ENCODE measurements around the gene RAP1A. TPM values are rescaled to one million over a fixed set of nuclear protein-coding genes. Genes with fewer than 3 reads are reported as not detected.
"Not testable (repeated sequence)": the region's sequence is repeated elsewhere in the genome, so short reads cannot be mapped to it uniquely, and the experiment has no call there.

RAP1A gene
- total RNA-seq, 4 donors from 2014 or later: 49.3 to 82.6 (median 70.8) TPM

DNA sequence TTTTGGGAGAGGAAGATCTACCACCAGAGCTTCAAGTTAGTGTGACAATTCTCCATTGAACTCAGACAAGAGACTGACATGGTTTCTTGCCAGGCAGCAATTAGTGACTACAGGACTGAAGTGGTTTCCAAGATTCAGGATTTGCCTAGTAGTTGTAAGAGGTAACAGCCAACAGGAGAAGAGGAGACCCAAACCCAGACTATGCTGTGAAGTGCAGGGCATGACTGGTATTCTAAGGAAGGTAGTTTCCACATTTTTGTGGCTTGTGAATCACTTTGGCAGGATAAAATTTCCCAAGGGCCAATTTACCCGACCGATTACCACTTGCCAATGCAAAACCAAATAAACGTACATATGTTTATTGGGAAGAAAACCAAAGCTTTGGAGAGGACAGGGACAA, 14.7 kb upstream of the RAP1A start:
- TF ChIP-seq, protein P1, sequence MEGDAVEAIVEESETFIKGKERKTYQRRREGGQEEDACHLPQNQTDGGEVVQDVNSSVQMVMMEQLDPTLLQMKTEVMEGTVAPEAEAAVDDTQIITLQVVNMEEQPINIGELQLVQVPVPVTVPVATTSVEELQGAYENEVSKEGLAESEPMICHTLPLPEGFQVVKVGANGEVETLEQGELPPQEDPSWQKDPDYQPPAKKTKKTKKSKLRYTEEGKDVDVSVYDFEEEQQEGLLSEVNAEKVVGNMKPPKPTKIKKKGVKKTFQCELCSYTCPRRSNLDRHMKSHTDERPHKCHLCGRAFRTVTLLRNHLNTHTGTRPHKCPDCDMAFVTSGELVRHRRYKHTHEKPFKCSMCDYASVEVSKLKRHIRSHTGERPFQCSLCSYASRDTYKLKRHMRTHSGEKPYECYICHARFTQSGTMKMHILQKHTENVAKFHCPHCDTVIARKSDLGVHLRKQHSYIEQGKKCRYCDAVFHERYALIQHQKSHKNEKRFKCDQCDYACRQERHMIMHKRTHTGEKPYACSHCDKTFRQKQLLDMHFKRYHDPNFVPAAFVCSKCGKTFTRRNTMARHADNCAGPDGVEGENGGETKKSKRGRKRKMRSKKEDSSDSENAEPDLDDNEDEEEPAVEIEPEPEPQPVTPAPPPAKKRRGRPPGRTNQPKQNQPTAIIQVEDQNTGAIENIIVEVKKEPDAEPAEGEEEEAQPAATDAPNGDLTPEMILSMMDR (IDR thresholded peaks at IDR 0.05): no peak
- DNase-seq (ENCODE audit: low spot score): no peak
- no peak for ATAC-seq (ENCODE audit: low FRiP score)

DNA sequence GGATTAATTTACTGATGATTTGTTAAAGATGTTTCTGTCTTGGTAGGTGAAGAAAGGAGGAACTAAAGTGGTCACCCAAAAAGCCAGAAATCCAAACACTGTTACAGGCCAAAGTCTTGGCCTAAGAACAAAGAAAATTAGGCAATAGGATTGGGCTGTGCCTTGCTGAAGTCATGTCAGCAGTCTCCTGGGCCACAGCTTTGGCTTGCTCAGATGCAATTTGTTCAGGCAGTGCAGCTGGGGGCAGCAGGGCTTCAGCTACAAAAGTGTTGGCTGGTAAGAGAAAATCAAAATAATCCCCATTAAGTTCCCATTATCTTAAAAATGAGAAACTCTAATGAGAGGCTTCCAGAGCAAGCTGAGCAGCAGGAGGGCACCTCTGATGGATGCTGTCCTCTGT, 14.0 kb upstream of the RAP1A start:
- DNase-seq (ENCODE audit: low spot score): no peak
- ATAC-seq (ENCODE audit: low FRiP score): no peak

DNA sequence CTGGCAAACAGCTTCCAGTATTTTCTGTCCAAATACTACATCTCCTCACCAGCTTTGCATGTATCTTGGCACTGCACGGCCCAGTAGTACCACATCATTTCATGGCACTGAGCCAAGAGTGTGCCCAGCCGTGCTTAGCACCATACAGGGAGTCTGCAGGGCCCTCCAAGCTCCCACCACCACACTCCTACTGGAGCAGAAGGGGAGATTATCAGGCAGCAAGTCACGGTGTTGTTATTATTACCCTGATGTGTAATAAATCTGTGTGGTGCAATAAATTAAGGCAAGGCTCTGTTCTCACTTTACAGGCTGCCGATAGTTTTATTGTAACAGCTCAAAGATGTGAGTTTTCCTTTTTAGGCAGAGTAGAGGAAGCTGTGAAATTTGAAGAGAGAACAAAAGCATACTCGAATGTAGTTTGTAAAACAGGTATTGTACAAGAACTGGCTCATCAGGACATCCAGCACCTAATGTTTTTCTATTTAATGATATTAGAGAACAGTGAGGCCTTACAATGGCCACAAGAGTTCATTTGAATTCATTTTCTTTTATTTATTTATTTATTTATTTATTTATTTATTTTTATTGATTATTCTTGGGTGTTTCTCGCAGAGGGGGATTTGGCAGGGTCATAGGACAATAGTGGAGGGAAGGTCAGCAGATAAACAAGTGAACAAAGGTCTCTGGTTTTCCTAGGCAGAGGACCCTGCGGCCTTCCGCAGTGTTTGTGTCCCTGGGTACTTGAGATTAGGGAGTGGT, 13.0 kb upstream of the RAP1A start:
- DNase-seq (ENCODE audit: low spot score); ATAC-seq (ENCODE audit: low FRiP score): not testable (repeated sequence)

More for the DNA sequence above, 14.0 kb upstream of the RAP1A start:
- TF ChIP-seq, protein P1 (IDR thresholded peaks at IDR 0.05): no peak

DNA sequence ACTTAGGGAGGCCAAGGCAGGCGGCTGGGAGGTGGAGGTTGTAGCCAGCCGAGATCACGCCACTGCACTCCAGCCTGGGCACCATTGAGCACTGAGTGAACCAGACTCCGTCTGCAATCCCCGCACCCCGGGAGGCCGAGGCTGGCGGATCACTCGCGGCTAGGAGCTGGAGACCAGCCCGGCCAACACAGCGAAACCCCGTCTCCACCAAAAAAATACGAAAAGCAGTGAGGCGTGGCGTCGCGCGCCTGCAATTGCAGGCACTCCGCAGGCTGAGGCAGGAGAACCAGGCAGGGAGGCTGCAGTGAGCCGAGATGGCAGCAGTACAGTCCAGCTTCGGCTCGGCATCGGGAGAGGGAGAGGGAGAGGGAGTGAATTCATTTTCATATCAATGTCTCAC, 11.1 kb upstream of the RAP1A start:
- not testable (repeated sequence) for DNase-seq (ENCODE audit: low spot score); ATAC-seq (ENCODE audit: low FRiP score)

DNA sequence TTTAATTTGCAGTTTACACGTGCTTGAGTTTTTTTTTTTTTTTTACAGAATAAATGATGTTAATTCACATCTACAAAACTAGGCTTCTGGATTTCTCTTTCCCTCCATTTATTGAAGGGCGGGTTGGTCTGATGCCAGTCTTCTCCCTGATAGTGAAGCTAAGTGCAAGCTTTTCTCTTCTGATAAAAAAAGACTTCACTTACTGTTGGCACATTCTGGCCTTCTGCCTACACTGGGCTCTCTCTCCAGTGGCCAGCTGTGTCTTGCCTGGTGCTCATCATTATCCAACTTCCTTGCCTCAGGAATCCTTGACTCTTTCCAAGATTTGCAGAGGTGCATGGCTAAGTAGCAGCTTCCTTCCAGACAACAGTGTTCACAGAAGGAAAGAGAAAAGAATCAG, 7.6 kb upstream of the RAP1A start:
- DNase-seq (ENCODE audit: low spot score) (no peak), ATAC-seq (ENCODE audit: low FRiP score) (no peak)
- TF ChIP-seq, protein P1 (IDR thresholded peaks at IDR 0.05): no peak

DNA sequence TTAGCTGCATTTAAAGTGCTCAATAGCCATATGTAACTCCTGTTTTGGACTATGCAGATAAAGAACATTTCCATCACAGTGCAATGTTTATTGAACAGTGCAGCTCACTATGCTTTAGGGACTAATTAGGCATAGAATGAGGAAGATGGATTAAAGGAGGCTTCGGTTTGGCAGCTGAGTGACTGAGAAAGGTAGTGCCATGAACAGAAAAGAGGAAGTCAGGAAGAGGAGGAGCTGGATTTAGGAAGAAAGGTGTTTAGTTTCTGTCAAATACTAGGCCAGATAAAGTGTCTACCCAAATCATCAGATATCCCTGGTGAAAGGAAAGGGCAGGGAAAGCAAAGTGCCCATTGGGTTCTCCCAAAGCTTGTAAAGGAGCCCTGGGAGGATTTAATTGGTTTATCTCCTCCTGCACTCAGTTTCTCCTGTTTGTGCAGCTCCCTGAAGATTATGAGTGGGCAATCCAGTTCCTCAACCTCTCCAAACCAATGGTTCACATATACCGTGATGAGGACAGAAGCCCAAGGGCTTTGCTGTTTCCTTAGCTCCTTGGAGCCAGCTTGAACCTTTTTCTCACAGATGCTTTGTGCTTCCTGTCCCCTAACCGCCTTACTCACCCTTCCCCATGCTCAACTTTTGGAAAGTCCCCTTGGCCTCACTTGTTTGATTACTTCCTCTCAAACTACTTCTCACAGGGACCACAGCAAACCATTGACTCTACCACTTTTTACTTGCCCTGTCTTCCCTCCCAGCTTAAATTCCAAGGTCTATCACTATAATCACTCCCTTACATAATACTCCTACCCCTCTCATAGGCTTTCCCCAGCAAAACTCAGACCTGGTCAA, 3.5 kb upstream of the RAP1A start:
- TF ChIP-seq, protein P1 (IDR thresholded peaks at IDR 0.05): no peak
- no peak for DNase-seq (ENCODE audit: low spot score)
- ATAC-seq (ENCODE audit: low FRiP score): no peak

DNA sequence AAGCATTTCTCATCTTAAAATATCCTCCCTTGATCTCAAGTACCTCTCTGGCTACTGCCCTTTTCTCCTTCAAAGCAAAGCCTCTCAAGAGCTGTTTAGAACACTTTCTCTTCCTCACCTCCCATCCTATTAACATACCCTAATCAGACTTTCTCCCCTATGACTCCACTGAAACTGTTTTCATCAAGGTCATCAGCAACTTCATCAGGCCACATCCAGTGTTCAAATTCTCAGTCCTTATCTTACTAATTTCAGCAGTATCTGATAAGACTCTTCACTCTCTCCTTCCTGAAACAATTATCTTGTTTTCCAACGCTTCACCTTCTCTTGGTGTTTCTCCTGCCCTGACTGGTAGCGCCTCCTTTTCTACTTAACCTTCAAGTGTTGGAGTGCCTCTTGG, 1.5 kb upstream of the RAP1A start:
- TF ChIP-seq, protein P1 (IDR thresholded peaks at IDR 0.05): no peak
- DNase-seq (ENCODE audit: low spot score) (no peak), ATAC-seq (ENCODE audit: low FRiP score) (no peak)
